ENCODE measurements around the gene IGF1R.
A peak's percentile ranks its signal among the peaks of the same experiment; 100 is the strongest.
"Not testable (repeated sequence)": the region's sequence is repeated elsewhere in the genome, so short reads cannot be mapped to it uniquely, and the experiment has no call there.

The IGF1R gene

DNA sequence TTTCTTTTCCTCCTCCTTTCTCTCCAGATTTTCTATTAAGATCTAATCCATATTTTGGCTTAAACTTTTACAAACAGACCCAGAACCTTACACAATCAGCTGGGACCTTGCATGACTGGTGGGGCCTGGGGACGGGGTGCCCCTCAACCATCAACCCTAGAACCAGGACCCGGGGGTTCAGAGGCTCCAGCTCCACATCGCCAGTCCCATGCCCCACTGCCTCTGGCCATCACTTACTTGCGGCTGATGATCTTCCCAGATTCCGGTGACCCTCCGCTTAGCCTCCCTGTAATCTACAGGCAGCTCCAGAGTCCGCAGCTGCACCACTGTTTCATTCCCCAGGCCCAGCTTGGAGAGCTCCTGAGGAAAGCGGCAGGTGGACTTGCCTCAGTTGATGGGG, 322.5 kb downstream of the IGF1R start:
- no peak for DNase-seq

DNA sequence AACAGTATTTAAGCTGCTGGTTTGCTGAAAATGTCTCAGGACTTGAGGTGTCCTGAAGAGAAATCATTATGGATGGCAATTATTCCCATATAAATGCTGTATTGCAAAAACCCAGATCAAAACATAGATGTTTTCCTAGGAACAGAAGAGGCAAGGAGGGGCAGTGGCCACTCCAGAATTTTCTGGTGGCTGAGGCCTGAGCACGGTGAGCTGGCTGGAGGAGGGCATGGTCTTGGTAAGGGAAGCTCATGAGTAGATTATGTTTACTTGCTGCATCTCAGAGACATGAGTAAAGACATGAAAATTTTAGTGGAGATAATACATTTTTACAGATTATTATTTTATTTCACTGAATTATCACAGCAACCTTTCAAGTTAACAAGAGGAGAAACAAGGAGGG, 328.2 kb downstream of the IGF1R start:
- no peak for DNase-seq

DNA sequence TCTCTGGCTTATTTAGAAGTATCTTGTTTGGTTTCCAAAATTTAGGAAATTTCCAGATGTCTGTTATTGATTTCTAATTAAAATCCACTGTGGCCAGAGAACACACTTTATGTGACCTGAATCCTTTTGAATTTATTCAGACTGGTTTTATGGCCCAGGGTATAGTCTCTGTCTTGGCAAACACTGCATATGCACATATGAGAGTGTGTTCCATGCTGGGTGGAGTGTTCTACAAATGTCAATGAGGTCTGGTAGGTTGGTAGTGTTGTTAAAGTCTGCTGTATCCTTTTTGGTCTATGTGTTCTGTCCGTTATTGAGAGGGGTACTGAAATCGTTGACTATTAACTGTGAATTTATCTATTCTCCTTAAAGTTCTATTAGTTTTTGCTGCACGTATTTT, 329.1 kb downstream of the IGF1R start:
- DNase-seq: no peak

DNA sequence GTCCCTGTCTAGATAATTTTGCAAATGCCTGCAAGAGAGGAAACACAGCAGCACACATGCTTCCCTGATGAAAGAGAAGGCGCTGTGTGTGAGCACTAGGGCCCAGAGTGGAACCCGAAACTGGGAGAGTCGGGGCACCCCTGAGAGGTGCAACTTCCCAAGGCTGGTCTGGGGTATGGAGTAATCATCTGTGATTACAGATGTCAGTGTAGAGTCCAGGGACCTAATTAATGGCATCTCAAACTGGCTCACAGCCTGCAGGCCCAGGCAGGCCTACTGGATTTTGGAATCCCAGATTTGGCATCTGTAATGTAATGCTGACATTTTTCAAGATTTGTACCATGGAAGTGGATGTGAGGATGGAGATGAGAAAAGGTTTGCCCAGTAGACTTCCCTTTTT, 329.8 kb downstream of the IGF1R start:
- no peak for DNase-seq

DNA sequence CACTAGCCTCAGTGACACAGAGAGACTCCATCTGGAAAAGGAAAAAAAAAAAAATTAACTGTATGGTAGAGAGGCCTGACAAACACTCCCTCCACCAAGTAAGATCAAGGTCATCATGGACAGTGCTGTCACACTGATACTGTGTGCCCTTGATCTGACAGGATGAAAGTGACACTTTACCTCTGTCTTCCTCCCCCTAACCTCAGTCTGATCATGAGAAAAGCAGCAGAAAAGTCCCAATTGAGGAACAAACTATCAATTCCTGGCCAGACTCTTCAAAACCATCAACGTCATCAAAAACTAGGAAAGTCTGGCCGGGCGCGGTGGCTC, 332.5 kb downstream of the IGF1R start:
- no peak for DNase-seq

DNA sequence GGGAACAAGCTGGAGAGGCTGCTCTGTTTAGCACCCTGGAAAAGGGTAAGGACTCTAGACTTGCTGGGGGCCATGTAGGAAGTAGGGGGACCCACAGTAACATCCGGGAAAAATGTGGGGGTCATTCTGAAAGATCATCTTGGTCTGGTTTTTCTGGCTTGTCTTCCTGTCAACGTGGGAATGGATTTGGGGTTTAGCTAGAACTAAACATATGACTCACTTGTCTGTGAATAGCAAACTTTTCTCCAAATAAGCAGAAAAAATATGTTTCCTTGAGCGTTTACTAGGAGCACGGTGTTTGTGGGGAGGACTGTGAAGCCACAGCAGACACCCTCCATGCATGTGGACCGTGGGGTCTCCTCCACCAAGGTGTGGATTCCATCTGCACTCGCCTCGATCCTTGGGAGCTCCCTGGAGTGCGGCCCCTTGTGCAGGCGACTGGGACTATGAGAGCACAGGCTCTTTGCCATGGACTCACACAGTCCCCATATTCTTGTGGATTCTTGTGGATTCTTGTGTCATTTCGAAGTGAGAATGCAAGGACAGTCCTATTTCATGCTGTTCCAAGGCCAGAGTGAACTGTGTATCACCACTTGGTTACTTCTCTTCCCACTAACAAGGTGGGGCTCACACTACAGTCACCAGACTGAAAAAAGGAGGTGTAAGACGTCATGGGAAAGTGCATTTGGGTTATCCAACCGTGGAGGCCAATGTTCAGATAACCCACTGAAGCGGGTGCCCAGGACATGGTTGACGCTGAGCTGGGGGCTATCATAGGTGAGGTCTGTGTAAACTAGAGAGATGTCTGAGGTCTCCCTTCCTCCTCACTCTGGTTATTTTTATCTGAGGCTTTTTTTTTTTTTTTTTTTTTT, 333.7 kb downstream of the IGF1R start:
- no peak for DNase-seq

DNA sequence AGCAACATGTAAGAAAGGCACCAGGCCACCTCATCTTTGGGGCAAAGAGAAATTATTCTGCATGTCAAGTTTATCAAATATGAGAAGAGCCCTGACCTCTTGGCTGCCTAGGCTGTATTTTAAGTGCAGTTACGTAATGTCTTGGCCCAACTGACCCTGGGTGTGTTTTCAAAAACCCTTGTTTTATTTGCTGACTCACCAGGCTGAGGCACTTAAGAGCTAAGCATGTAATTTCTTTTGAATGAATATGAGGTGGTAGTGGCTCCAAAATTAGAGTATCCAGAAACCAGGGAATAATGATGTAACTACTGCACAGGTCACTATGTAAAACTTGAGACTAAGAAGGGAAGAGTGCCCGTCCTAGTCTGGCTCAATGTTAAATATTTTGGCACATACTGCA, 335.0 kb downstream of the IGF1R start:
- peak; percentile 32 for DNase-seq

DNA sequence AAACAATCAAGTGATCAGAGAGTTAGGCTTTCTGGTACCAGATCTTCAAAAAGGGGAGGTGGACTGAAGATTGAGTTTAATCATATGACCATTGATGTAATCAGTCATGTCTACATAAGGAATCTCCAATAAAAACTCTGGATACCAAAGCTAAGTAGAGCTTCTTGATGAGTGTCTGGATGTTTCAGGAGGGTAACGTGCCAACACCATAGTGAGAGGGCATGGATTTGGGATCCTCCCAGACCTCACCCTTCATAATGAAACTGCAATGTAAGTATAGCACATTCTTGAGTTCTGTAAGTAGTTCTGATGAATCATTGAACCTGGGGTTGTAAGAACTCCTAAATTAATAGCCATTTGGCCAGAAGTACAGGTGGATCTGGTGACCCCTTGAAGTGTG, 337.9 kb downstream of the IGF1R start:
- DNase-seq: no peak

DNA sequence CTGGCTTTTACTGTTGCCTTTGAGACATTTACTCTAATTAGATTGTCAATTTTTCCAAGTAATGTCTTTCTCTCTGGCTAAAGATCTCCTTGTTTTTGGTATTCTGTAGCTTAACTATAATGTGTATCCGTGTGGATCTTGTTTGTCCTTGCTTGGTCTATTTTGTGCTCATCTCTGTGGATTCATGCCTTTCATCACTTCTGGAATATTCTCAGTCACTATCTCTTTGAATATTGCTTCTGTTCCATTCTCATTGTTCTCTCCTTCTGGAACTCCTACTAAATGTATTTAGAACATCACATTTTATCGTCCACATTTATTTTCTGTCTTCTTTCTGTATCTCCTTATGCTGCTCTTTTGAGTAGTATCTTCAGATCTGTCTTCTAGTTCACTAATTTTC, 346.6 kb downstream of the IGF1R start:
- no peak for DNase-seq

DNA sequence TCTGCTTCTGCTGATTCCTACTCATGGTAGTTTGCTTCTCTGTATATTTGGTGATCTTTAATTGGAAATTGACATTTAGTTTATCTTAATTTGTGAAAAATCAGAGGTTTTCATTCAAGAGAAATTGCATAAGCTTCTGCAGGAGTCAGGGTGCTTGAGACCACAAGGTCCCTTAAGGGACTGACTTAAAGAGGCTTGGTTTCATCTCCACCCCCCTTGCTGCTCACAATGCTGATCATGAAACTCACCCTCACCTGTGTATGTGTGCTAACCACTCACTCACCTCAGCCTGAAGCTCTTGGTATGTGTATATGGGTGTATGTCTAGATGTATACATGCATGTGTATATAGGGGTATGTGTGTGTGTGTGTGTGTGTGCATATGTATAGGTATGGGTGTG, 347.8 kb downstream of the IGF1R start:
- no peak for DNase-seq

DNA sequence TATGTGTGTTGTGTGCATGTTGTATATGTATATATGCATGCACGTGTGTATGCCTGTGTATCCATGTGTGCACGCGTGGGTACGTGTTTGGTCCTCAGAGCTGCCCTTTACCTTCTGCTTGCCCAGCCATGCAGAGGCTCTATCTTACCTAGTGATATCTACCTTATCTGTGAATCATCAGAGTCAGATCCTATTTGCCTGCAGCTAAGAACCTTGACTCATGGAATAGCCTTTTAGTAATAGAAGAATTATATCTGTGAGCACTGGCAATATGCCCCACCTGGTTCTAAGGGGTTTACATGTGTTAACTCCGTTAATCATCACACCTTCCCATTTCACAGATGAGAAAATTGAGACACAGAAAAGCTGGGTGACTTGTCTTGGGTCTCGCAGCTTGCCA, 348.3 kb downstream of the IGF1R start:
- DNase-seq: no peak

DNA sequence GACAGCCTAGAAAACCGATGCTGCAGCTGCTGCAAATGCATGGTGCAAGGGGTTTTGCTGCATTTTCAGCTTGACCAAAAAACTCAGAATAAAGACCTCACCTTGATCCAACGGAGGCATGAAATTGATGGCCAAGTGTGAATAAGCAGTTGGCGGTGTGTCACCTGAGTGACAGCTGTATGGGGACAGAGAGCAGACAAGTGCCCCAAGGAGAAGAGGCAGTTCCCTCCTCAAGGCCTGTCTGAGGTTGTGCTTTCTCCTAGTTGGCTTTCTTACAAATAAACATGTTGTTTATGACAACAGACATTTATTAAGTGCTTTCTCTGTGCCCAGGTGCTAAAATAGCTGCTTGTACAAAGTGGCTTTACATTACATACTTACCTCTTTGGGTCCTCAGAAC, 349.0 kb downstream of the IGF1R start:
- DNase-seq: no peak

DNA sequence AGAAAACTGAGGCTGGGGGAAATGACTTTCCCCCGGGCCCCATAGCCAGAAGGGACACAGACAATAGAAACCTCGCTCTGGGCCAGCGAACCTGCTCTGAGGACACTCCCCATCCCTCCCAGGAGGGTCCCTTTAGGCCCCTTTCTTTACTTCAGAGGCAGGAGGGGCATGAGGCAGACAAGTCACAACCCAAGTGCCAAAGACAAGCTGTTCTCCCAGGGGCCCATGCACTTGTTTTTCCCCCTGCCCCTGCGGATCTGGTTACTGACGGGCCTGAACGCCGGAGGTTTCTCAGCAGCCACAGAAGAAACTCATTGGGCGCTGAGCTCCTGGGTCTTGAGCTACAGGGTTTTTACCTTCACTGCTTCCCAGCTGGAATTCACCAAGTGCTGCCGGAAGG, 349.4 kb downstream of the IGF1R start:
- no peak for DNase-seq

DNA sequence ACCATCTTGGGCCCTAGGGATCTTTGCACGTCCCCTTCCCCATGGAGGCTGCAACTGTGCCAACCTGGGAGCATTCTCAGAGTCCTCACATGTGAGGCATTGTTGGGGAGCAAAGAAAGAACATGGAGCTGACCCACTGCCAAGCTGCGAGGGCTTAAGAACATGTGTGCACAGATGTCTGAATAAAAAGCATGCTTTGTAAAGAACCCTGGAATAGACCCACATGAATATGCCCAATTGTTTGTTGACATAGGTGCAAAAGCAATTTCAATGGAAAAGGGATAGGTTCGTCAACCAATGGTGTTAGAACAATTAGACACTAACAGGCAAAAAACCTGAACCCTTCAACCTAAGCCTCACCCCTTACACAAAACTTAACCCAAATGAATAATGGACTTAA, 349.9 kb downstream of the IGF1R start:
- DNase-seq: no peak

DNA sequence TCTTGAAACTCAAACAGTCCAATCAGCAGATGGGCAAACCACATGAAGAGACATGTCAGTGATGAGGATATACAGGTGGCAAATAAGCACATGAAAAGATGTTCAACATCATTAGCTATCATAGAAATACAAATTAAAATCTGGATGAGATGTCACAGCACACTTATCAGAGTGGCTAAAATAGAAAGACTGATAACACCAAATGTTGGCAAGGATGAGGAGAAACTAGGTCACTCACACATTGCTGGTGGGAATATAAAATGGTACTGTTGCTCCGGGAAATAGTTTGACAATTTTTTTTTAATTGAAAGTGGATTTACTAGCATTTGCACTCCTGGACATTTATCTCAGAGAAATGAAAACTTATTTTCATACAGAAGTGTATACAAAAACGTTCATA, 350.9 kb downstream of the IGF1R start:
- DNase-seq: no peak

DNA sequence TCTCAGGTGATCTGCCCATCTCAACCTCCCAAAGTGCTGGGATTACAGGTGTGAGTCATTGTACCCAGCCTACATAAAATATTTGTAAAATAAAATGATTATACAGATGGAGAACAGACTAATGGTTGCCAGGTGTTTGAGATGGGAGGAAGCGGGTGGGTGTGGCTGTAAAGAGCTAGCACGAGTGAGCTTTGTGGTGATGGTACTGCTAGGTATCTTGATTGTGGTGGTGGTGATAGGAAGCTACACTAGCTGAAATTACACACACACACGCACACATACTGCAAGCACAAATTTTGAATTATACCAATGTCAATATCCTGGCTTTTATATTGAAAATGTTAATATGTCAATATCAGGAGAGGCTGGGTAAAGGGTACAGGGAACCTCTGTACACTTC, 353.9 kb downstream of the IGF1R start:
- no peak for DNase-seq

DNA sequence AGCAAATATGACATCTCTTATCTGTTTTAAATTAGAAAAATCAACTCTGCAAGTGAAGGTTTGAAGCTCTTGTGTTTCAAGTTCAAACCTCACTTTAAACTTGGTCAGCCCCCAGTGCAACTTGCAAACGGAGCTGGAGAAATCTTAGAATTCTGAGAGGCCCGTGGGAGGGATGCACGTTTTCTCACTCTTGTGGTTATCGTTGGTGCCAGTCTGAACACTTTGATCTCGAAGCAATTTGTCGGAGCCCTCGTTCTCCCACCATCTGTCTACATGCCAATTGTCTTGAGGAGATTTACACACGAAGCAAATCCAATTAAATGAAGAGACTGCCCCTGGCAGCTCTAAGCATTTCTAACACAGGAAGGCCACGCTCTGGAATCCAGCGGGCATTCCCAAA, 355.0 kb downstream of the IGF1R start:
- peak; percentile 3 for DNase-seq

DNA sequence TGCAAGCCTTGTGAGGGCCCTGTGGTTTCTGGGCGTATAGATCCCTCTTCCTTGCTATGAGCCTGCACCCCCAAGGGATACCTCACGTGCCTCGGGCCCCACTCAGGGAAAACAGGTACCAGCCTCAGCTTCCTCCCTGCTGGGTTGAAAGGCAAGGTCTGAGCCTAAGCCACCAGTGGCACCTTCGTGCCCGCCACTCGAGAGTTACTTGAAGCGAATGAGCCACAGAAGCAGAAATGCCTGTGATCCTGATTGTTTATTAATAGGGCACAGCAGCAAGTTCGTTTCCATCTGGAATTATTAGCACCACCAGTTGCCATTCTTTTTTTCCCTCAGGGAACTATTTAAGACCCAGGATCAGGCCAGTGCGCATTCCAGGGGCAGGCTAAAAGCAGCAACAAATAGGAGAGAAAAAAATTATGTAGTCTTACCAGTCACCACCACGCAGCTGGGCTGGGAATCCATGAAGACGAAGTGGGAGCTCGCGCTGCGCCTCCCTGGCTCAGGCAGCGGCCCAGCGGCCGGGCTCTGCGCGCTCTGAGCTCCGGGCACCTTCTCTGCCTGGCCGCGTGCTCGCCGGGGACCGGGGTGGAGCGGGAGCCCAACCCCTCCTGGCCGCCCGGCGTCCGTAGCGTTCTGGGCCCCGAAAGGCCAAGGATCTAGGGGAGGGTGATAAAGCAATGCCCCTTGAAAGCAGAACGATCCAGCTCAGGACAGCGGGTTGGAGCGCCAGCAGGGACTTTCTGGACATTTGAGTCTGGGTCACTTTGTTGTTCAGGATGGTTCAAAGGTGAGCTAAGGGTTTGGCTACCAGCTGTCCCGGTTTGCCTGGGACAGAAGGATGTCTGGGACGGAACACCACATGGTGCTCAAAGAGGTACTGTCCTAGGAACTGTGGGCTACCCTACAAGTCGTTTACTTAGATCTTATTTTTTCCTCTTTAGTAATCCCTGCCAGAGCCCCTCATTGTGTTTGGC, 356.9 kb downstream of the IGF1R start:
- DNase-seq: not testable (repeated sequence)

DNA sequence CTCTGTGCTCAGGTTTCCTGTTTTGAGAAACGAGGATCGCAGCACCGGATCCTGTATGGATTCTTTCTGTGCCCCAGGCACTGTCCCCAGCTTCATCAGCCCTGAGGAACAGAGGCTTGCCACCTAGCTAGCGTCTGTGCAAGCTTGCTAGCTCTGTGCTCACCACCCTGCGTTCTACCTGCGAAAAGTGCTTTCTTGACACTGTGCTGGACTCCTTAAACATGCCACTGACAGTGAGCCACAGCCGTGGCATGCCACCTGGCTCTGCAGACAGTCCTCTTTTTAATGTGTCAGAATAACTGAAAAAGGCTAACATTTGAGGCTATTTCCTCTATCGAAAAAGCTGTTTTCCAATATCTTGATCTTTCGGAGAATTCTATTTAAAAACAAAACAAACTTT, 357.8 kb downstream of the IGF1R start:
- no peak for DNase-seq

DNA sequence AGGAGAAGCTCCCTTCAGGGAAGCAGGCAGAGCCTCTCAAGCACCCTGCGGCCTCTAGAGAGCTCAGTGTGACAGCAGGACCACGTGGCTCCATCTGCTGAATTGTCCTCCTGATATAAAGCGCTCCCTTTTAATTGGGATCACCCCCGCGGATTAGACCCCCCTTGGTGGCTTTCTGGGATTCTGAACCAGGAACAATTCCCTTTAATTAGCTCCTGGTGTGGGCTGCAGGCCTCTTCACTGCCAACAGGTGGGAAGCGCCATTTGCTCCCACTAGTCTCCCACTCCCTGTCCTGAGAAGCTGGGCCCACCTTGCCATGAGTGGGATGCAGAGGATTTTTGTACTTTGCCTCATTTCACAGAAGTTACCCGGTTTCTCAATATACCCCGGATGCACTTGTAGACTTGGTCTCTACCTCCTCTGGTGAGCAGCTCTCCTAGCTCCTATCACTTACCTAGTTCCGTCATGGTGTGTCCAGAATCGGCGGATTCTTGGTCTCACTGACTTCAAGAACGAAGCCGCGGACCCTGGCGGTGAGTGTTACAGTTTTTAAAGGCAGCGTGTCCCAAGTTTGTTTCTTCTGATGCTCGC, 358.7 kb downstream of the IGF1R start:
- DNase-seq: no peak

DNA sequence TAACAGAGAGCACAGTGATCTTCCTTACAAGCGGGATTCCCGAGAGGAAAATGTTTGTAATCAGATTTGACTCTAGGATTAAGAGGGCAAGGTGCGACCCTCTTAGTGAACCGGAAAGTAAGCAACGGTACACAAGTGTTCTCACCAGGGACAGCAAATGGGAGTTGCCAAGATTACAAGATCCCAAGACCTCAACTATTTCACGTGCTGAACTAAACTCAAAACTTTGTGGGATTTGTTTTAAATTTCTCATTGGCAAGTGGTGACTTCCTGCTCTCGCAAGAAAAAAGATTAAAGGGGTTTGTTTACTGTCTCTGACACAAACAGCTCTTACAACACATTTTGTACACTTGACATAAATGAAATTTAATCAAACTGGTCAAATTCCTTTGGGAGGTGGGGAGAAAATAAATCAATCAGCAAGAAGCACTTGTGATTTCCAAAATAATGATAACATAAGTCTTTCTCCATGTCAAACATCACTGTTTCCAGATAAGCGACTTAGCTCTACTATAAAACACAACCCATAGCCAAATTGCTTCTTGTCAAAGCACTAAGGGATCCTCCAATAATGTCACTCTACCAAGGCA, 361.5 kb downstream of the IGF1R start:
- no peak for DNase-seq

DNA sequence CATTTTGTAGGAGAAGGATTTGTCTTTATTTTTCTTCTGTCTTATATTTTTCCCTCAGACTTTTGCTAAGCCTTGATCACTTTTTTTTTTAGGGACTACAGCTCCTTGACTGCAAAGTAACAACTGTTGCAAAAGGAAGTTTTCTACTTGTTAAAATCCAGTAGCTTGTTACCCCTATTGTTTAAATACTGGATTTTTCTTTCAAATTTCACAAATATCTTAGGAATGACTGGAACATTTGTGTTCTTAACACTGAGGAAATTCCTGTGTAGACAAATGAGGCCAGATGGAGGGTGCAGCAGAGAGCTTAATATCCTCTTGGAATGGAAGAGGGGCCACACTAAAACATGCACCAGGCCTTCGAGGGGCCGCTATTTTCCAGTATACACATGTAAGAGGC, 362.4 kb downstream of the IGF1R start:
- DNase-seq: no peak
